ENCODE data around the gene PTPRD.
A peak's percentile ranks its signal among the peaks of the same experiment; 100 is the strongest.

Gene PTPRD

DNA sequence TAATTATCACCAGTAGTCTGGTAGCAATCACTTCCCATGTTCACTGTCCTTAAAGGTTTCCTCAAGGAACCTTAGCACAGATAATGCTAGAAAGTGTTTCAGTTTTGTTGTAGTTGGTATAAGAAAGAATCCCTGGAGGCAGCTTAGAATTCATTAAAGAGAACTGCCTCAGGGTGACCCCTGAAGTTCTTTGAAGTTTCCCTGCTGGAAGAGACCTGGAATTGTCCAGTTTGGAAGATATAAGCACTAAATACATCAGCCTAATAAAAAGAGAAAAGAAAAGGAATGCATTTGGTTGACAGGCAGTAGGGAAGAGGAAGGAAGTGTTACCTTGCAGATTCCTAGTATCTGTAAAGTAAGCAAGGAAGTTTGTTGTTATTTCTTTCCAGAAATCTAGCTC, 1813.6 kb downstream of the PTPRD start:
- Histone ChIP-seq H3K4me3 (ENCODE audit: low read length, poor library complexity, severe bottlenecking) (no peak overlapping the region), H3F3A (ENCODE audit: low read depth) (no peaks in the 10 kb centered on the region), H3K9me3 (ENCODE audit: insufficient read depth, low read depth, low read length) (no peaks in the 10 kb centered on the region), H2AFZ (ENCODE audit: low read length) (no peak overlapping the region), H3K4me2 (ENCODE audit: low read depth, low read length, poor library complexity, severe bottlenecking) (peak overlapping the region; percentile 0), H3K27me3 (ENCODE audit: insufficient read depth, low read length, poor library complexity, severe bottlenecking) (no peaks in the 10 kb centered on the region), H3K4me1 (ENCODE audit: insufficient read depth, low read length, poor library complexity, severe bottlenecking) (peaks cover 24% of the 10 kb centered on the region), H3K9ac (ENCODE audit: low read depth, low read length, poor library complexity, severe bottlenecking) (no peak overlapping the region), H3K9me2 (replicated peaks; ENCODE audit: low read depth, low read length) (no peaks in the 10 kb centered on the region), H3K36me3 (ENCODE audit: insufficient read depth, low read length) (peaks cover 14% of the 10 kb centered on the region), H4K20me1 (ENCODE audit: insufficient read depth, low read length, poor library complexity, severe bottlenecking) (peaks cover 36% of the 10 kb centered on the region), H3K79me2 (ENCODE audit: insufficient read depth, low read length) (peaks cover 98% of the 10 kb centered on the region)
- TF ChIP-seq CTCF (conservative IDR thresholded peaks at IDR 0.05; ENCODE audit: low read length), result no peak
- no peak for TF ChIP-seq EZH2phosphoT487 (IDR thresholded peaks at IDR 0.05; ENCODE audit: borderline replicate concordance)

- H4K20me1 ChIP-seq (ENCODE audit: insufficient read depth, low read length, poor library complexity, severe bottlenecking), result peaks cover 44% of the 10 kb centered on the region
- peaks cover 15% of the 10 kb centered on the region; the same call in 1 of the 2 replicates for H3K36me3 ChIP-seq (ENCODE audit: insufficient read depth, low read length)
- no peak overlapping the region for H3K9ac ChIP-seq (ENCODE audit: low read depth, low read length, poor library complexity, severe bottlenecking)
- peaks cover 99% of the 10 kb centered on the region for H3K79me2 ChIP-seq (ENCODE audit: insufficient read depth, low read length)
- H3K9me3 ChIP-seq (ENCODE audit: insufficient read depth, low read depth, low read length), result no peaks in the 10 kb centered on the region
- H3K4me3 ChIP-seq (ENCODE audit: low read length, poor library complexity, severe bottlenecking), result no peak overlapping the region
- TF ChIP-seq EZH2phosphoT487 (IDR thresholded peaks at IDR 0.05; ENCODE audit: borderline replicate concordance) (no peak), CTCF (conservative IDR thresholded peaks at IDR 0.05; ENCODE audit: low read length) (no peak)
- H2AFZ ChIP-seq (ENCODE audit: low read length), result no peak overlapping the region
- H3K27me3 ChIP-seq (ENCODE audit: insufficient read depth, low read length, poor library complexity, severe bottlenecking), result no peaks in the 10 kb centered on the region
- peaks cover 26% of the 10 kb centered on the region for H3K4me1 ChIP-seq (ENCODE audit: insufficient read depth, low read length, poor library complexity, severe bottlenecking)
- peak overlapping the region; percentile 47 for H3K4me2 ChIP-seq (ENCODE audit: low read depth, low read length, poor library complexity, severe bottlenecking)
- H3F3A ChIP-seq (ENCODE audit: low read depth), result no peaks in the 10 kb centered on the region
- no peaks in the 10 kb centered on the region for H3K9me2 ChIP-seq (replicated peaks; ENCODE audit: low read depth, low read length)
These were observed 1828.0 kb downstream of the PTPRD start for GRCh38 chr9:8784838-8785237.

- no peaks in the 10 kb centered on the region for H3K27me3 ChIP-seq (ENCODE audit: insufficient read depth, low read length, poor library complexity, severe bottlenecking)
- peaks cover 15% of the 10 kb centered on the region; the same call in 1 of the 2 replicates for H3K36me3 ChIP-seq (ENCODE audit: insufficient read depth, low read length)
- H3K4me1 ChIP-seq (ENCODE audit: insufficient read depth, low read length, poor library complexity, severe bottlenecking), result peaks cover 26% of the 10 kb centered on the region
- TF ChIP-seq CTCF (conservative IDR thresholded peaks at IDR 0.05; ENCODE audit: low read length) (no peak), EZH2phosphoT487 (IDR thresholded peaks at IDR 0.05; ENCODE audit: borderline replicate concordance) (no peak)
- no peak overlapping the region for H3K4me3 ChIP-seq (ENCODE audit: low read length, poor library complexity, severe bottlenecking)
- H3K9me3 ChIP-seq (ENCODE audit: insufficient read depth, low read depth, low read length), result no peaks in the 10 kb centered on the region
- no peak overlapping the region for H3K9ac ChIP-seq (ENCODE audit: low read depth, low read length, poor library complexity, severe bottlenecking)
- peaks cover 46% of the 10 kb centered on the region for H4K20me1 ChIP-seq (ENCODE audit: insufficient read depth, low read length, poor library complexity, severe bottlenecking)
- no peaks in the 10 kb centered on the region for H3F3A ChIP-seq (ENCODE audit: low read depth)
- peaks cover 99% of the 10 kb centered on the region for H3K79me2 ChIP-seq (ENCODE audit: insufficient read depth, low read length)
- no peak overlapping the region for H3K4me2 ChIP-seq (ENCODE audit: low read depth, low read length, poor library complexity, severe bottlenecking)
- no peak overlapping the region for H2AFZ ChIP-seq (ENCODE audit: low read length)
- H3K9me2 ChIP-seq (replicated peaks; ENCODE audit: low read depth, low read length), result no peaks in the 10 kb centered on the region
These were observed 1828.9 kb downstream of the PTPRD start for GRCh38 chr9:8783941-8784340.

Data from Loucy (cell line).